SK-N-SH (cell line): ENCODE data around the gene DCHS2. TPM values are rescaled to one million over a fixed set of nuclear protein-coding genes. Genes with fewer than 3 reads are reported as not detected.

Experiments
- CTCF ChIA-PET: fragments of 300-600, 350-600 bp; formaldehyde crosslinking; extraction: SDS; loops from one replicate; lab custom pipeline; 2021; lab: Yijun Ruan, JAX
- POLR2A ChIA-PET: fragments of 350-600 bp; sonication (Branson Sonifier 250); formaldehyde crosslinking; extraction: SDS; loops from one replicate; lab custom pipeline; 2020; ENCODE audit warnings: antibody characterized with exemption, inconsistent platforms; lab: Yijun Ruan, JAX
- DNase-seq: peaks from one replicate; pipeline ENCODE4 v3.0.0; 2012
- H2AFZ ChIP-seq: fragments of 200-600 bp; sonication (generic); 2 replicates; pipeline ENCODE4 v1.8.1; 2016; ENCODE audit warnings: antibody characterized with exemption, mild to moderate bottlenecking, low read depth
- H3F3A ChIP-seq: fragments of 200-600 bp; sonication (generic); replicated peaks from 2 replicates; pipeline ENCODE3; 2016; ENCODE audit warnings: antibody characterized with exemption, mild to moderate bottlenecking; ENCODE audit not compliant: insufficient read depth
- H3K27ac ChIP-seq, 2 experiments: fragments of 200-500 bp in 1 of 2; fragments of 200-600 bp in 1 of 2; sonication (Bioruptor generic) in 1 of 2; sonication (generic), shearing (Covaris generic) in 1 of 2; 2 replicates each; pipeline versions ENCODE4 v1.5.1 to v1.6.1; 2014 to 2016; ENCODE audit warnings: low read depth in 2 of 2, inconsistent platforms in 1 of 2, low read length in 1 of 2, mild to moderate bottlenecking in 1 of 2, mixed read lengths in 1 of 2
- H3K27me3 ChIP-seq: fragments of 200-600 bp; sonication (generic), shearing (Covaris generic); 2 replicates; pipeline ENCODE4 v1.6.1; 2016; ENCODE audit warnings: mixed run types; ENCODE audit not compliant: insufficient read depth
- H3K36me3 ChIP-seq, 2 experiments: fragments of 200-500 bp in 1 of 2; fragments of 200-600 bp in 1 of 2; sonication (Bioruptor generic) in 1 of 2; sonication (generic) in 1 of 2; replicated peaks in 1 of 2; 2 replicates each; pipeline versions ENCODE3 to v1.5.1; 2014 to 2016; ENCODE audit warnings: low read length in 1 of 2, mild to moderate bottlenecking in 1 of 2; ENCODE audit not compliant: insufficient read depth in 2 of 2, control insufficient read depth in 1 of 2
- H3K4me1 ChIP-seq, 2 experiments: fragments of 200-500 bp in 1 of 2; fragments of 200-600 bp in 1 of 2; sonication (Bioruptor generic) in 1 of 2; sonication (generic), shearing (Covaris generic) in 1 of 2; 2 replicates each; pipeline versions ENCODE4 v1.5.1 to v1.6.1; 2014 to 2016; ENCODE audit warnings: low read depth in 1 of 2, low read length in 1 of 2, mixed run types in 1 of 2; ENCODE audit not compliant: insufficient read depth in 2 of 2, control insufficient read depth in 1 of 2
- H3K4me2 ChIP-seq: fragments of 200-600 bp; sonication (generic), shearing (Covaris generic); 2 replicates; pipeline ENCODE4 v1.6.1; 2017; ENCODE audit warnings: mixed run types
- H3K4me3 ChIP-seq, 2 experiments: fragments of 200-500 bp in 1 of 2; fragments of 200-600 bp in 1 of 2; sonication (Bioruptor generic) in 1 of 2; sonication (generic), shearing (Covaris generic) in 1 of 2; 2 replicates each; pipeline versions ENCODE4 v1.5.1 to v1.8.1; 2014 to 2016; ENCODE audit warnings: low read depth in 2 of 2, inconsistent platforms in 1 of 2, low read length in 1 of 2, mild to moderate bottlenecking in 1 of 2, mixed read lengths in 1 of 2, moderate library complexity in 1 of 2
- H3K79me2 ChIP-seq: fragments of 200-600 bp; sonication (generic); 2 replicates; pipeline ENCODE4 v1.8.1; 2017; ENCODE audit warnings: mild to moderate bottlenecking; ENCODE audit not compliant: insufficient read depth
- H3K9ac ChIP-seq: fragments of 200-600 bp; sonication (generic); 2 replicates; pipeline ENCODE4 v1.6.1; 2017; ENCODE audit warnings: mixed run types
- H3K9me2 ChIP-seq: fragments of 200-600 bp; sonication (generic); 2 replicates; pipeline ENCODE4 v1.6.1; 2017; ENCODE audit warnings: mixed run types
- H3K9me3 ChIP-seq: fragments of 200-600 bp; sonication (generic); 2 replicates; pipeline ENCODE4 v1.6.1; 2017; ENCODE audit warnings: mixed run types, mild to moderate bottlenecking, moderate library complexity
- H4K20me1 ChIP-seq: fragments of 200-600 bp; sonication (generic); 2 replicates; pipeline ENCODE4 v1.6.1; 2017; ENCODE audit warnings: mild to moderate bottlenecking, mixed run types; ENCODE audit not compliant: insufficient read depth
- ELF1 ChIP-seq: IDR thresholded peaks from 2 replicates; pipeline ENCODE4 v1.4.0; 2012
- EP300 ChIP-seq, 2 experiments: IDR thresholded peaks; 2 replicates each; pipeline versions ENCODE4 v1.4.0 to v1.6.1; 2012; ENCODE audit warnings: borderline replicate concordance in 1 of 2, low read depth in 1 of 2, low read length in 1 of 2
- EZH2phosphoT487 ChIP-seq: fragments of 200-600 bp; sonication (generic); IDR thresholded peaks from 2 replicates; pipeline ENCODE4 v1.6.1; 2017; ENCODE audit warnings: low read depth, mixed run types, mild to moderate bottlenecking, antibody characterized with exemption, moderate library complexity, borderline replicate concordance
- FOSL2 ChIP-seq: IDR thresholded peaks from 2 replicates; pipeline ENCODE4 v1.4.0; 2012; ENCODE audit warnings: low read depth, mild to moderate bottlenecking, moderate library complexity, borderline replicate concordance
- FOXM1 ChIP-seq: IDR thresholded peaks from 2 replicates; pipeline ENCODE4 v1.4.0; 2012; ENCODE audit warnings: low read depth, mild to moderate bottlenecking
- GABPA ChIP-seq: IDR thresholded peaks from 2 replicates; pipeline ENCODE4 v1.4.0; 2012; ENCODE audit warnings: low read depth, mild to moderate bottlenecking
- JUND ChIP-seq: IDR thresholded peaks from 2 replicates; pipeline ENCODE4 v1.4.0; 2012
- MEF2A ChIP-seq: IDR thresholded peaks from 2 replicates; pipeline ENCODE4 v1.4.0; 2012; ENCODE audit warnings: low read depth, borderline replicate concordance
- NFIC ChIP-seq: IDR thresholded peaks from 2 replicates; pipeline ENCODE4 v1.4.0; 2012; ENCODE audit warnings: borderline replicate concordance
- NRF1 ChIP-seq: IDR thresholded peaks from 2 replicates; pipeline ENCODE4 v1.6.1; 2012; ENCODE audit warnings: low read depth, mild to moderate bottlenecking, low read length
- RAD21 ChIP-seq: IDR thresholded peaks from 2 replicates; pipeline ENCODE4 v1.6.1; 2012; ENCODE audit warnings: mild to moderate bottlenecking, low read length
- RXRA ChIP-seq: IDR thresholded peaks from 2 replicates; pipeline ENCODE4 v1.4.0; 2012; ENCODE audit warnings: low read depth, mild to moderate bottlenecking, borderline replicate concordance
- TCF12 ChIP-seq: IDR thresholded peaks from 2 replicates; pipeline ENCODE4 v1.4.0; 2012
- WGBS: methylation state at CpG from one replicate; pipeline ENCODE4 v1.1.6; 2017; ENCODE audit warnings: low lambda C conversion rate; 5-methylcytosine and 5-hydroxymethylcytosine counted together
- polyA plus RNA-seq, 3 experiments: library from polyadenylated mRNA; depleted of rRNA; stranded (reverse); fragments of >200 nt; gene quantifications; 2 replicates each; pipeline ENCODE4 v1.2.3, GENCODE V29; 2012
- TF ChIP-seq, protein P1 (sequence below): IDR thresholded peaks from 2 replicates; pipeline ENCODE4; 2012
- TF ChIP-seq, protein P2 (sequence below): IDR thresholded peaks from 2 replicates; pipeline ENCODE4 v1.4.0; 2012; ENCODE audit warnings: low read depth, borderline replicate concordance
- TF ChIP-seq, protein P3 (sequence below): fragments of 200-600 bp; sonication (generic); IDR thresholded peaks from 2 replicates; pipeline ENCODE4 v1.6.1; 2017; ENCODE audit warnings: antibody characterized with exemption, mild to moderate bottlenecking, moderate library complexity
- TF ChIP-seq, protein P4 (sequence below): fragments of 150-350 bp; IDR thresholded peaks from 2 replicates; pipeline ENCODE4 v1.6.1; 2016; ENCODE audit warnings: mild to moderate bottlenecking, low read depth, low read length
- TF ChIP-seq, protein P5 (sequence below): IDR thresholded peaks from 2 replicates; pipeline ENCODE4 v1.4.0; 2012; ENCODE audit warnings: low read depth

Gene DCHS2
- polyA plus RNA-seq, 1 of the 3 experiments (the other 2 are of a cell fraction): not detected

DNA sequence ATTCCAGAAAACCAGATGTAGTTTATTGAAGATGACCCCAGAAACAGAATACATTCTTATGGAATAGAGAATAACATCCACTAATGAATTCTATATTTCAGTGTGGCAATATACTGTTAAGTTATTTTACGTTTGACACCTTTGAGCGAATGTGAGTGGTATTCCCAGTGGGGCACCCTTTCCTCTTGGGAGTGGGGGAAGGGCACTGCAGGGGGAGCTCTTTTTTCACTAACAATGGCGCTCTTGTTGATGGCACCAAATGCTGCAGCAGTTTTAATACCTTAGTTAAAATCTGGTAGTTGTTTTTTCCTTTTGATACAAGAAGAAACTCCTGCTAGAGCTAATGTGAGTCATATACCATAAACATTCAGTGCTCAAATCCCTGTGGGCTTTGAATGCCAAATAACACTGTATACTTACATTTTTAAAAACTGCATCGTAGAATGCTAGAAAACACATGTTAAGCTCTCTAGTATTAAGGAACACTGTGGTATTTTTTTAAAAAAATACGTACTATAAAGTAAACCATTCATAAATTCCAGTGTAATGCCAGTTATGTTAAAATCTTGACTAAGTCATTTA lies 178.5 kb downstream of the DCHS2 start (continued):
- TF ChIP-seq, protein P1, sequence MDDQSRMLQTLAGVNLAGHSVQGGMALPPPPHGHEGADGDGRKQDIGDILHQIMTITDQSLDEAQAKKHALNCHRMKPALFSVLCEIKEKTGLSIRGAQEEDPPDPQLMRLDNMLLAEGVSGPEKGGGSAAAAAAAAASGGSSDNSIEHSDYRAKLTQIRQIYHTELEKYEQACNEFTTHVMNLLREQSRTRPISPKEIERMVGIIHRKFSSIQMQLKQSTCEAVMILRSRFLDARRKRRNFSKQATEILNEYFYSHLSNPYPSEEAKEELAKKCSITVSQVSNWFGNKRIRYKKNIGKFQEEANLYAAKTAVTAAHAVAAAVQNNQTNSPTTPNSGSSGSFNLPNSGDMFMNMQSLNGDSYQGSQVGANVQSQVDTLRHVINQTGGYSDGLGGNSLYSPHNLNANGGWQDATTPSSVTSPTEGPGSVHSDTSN: no peak
- TF ChIP-seq TCF12 (no peak), MEF2A (no peak), FOXM1 (no peak), GABPA (no peak)
- TF ChIP-seq, protein P2, sequence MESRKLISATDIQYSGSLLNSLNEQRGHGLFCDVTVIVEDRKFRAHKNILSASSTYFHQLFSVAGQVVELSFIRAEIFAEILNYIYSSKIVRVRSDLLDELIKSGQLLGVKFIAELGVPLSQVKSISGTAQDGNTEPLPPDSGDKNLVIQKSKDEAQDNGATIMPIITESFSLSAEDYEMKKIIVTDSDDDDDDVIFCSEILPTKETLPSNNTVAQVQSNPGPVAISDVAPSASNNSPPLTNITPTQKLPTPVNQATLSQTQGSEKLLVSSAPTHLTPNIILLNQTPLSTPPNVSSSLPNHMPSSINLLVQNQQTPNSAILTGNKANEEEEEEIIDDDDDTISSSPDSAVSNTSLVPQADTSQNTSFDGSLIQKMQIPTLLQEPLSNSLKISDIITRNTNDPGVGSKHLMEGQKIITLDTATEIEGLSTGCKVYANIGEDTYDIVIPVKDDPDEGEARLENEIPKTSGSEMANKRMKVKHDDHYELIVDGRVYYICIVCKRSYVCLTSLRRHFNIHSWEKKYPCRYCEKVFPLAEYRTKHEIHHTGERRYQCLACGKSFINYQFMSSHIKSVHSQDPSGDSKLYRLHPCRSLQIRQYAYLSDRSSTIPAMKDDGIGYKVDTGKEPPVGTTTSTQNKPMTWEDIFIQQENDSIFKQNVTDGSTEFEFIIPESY: no peak
- TF ChIP-seq, protein P3, sequence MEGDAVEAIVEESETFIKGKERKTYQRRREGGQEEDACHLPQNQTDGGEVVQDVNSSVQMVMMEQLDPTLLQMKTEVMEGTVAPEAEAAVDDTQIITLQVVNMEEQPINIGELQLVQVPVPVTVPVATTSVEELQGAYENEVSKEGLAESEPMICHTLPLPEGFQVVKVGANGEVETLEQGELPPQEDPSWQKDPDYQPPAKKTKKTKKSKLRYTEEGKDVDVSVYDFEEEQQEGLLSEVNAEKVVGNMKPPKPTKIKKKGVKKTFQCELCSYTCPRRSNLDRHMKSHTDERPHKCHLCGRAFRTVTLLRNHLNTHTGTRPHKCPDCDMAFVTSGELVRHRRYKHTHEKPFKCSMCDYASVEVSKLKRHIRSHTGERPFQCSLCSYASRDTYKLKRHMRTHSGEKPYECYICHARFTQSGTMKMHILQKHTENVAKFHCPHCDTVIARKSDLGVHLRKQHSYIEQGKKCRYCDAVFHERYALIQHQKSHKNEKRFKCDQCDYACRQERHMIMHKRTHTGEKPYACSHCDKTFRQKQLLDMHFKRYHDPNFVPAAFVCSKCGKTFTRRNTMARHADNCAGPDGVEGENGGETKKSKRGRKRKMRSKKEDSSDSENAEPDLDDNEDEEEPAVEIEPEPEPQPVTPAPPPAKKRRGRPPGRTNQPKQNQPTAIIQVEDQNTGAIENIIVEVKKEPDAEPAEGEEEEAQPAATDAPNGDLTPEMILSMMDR: no peak
- TF ChIP-seq, all 33 proteins: peak for 0

DNA sequence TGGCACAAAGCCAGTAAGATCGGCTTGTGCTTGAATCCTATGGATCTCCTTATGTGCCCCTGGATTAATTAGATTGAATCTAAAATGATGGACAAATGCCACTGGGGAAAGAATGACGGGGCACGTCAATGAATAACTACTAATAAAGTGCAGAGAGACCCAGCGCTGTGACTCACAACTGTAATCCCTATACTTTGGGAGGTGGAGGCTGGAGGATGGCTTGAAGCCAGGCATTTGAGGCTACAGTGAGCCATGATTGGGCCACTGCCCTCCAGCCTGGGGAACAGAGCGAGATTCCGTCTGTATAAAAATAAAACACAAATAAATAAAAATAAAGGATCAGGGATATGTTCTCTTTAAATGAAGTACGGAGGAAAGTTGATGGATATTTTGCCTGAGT lies 179.4 kb downstream of the DCHS2 start:
- H3K4me2 ChIP-seq: no peak overlapping the region
- no peaks in the 10 kb centered on the region for H3K9me3 ChIP-seq
- H3K9ac ChIP-seq: no peak overlapping the region
- H4K20me1 ChIP-seq: no peaks in the 10 kb centered on the region
- H3F3A ChIP-seq: no peaks in the 10 kb centered on the region
- H3K79me2 ChIP-seq: no peaks in the 10 kb centered on the region
- WGBS: 2% methylated on average over 7 of the region's 7 CpGs
- no peaks in the 10 kb centered on the region for H3K9me2 ChIP-seq
- no peak overlapping the region for H3K4me3 ChIP-seq
- H3K4me1 ChIP-seq: no peaks in the 10 kb centered on the region
- no peaks in the 10 kb centered on the region for H3K36me3 ChIP-seq
- DNase-seq: no peak
- no peak overlapping the region for H2AFZ ChIP-seq
- POLR2A ChIA-PET: no interaction called here
- CTCF ChIA-PET: interaction anchor here (1.0 kb wide), 1 partner anchor 18 kb away, joined by 3 read pairs; no protein-coding TSS in a partner anchor
- no peak overlapping the region for H3K27ac ChIP-seq
- no peaks in the 10 kb centered on the region for H3K27me3 ChIP-seq
- TF ChIP-seq, protein P4, sequence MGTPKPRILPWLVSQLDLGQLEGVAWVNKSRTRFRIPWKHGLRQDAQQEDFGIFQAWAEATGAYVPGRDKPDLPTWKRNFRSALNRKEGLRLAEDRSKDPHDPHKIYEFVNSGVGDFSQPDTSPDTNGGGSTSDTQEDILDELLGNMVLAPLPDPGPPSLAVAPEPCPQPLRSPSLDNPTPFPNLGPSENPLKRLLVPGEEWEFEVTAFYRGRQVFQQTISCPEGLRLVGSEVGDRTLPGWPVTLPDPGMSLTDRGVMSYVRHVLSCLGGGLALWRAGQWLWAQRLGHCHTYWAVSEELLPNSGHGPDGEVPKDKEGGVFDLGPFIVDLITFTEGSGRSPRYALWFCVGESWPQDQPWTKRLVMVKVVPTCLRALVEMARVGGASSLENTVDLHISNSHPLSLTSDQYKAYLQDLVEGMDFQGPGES: no peak
- no peak for TF ChIP-seq NRF1
- TF ChIP-seq, protein P1: no peak
- TF ChIP-seq GABPA: no peak
- TF ChIP-seq, protein P5, sequence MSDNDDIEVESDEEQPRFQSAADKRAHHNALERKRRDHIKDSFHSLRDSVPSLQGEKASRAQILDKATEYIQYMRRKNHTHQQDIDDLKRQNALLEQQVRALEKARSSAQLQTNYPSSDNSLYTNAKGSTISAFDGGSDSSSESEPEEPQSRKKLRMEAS: no peak
- no peak for TF ChIP-seq RXRA
- TF ChIP-seq FOSL2: no peak
- TF ChIP-seq TCF12: no peak
- TF ChIP-seq JUND: no peak
- TF ChIP-seq NFIC: no peak
- TF ChIP-seq EZH2phosphoT487: no peak
- TF ChIP-seq ELF1: no peak
- TF ChIP-seq, protein P3: no peak
- TF ChIP-seq EP300 (IDR thresholded peaks at IDR 0.05; ENCODE audit: borderline replicate concordance in 1 of 2, low read depth in 1 of 2, low read length in 1 of 2): no peak
- TF ChIP-seq RAD21: no peak
- TF ChIP-seq, protein P2: no peak
- no peak for TF ChIP-seq FOXM1
